RPMI8226 (cell line): ENCODE data around the gene HOXA13.

Source experiments
- DNase-seq: peaks from one replicate; pipeline ENCODE4 v3.0.0-alpha.2; 2015

The HOXA13 gene

DNA sequence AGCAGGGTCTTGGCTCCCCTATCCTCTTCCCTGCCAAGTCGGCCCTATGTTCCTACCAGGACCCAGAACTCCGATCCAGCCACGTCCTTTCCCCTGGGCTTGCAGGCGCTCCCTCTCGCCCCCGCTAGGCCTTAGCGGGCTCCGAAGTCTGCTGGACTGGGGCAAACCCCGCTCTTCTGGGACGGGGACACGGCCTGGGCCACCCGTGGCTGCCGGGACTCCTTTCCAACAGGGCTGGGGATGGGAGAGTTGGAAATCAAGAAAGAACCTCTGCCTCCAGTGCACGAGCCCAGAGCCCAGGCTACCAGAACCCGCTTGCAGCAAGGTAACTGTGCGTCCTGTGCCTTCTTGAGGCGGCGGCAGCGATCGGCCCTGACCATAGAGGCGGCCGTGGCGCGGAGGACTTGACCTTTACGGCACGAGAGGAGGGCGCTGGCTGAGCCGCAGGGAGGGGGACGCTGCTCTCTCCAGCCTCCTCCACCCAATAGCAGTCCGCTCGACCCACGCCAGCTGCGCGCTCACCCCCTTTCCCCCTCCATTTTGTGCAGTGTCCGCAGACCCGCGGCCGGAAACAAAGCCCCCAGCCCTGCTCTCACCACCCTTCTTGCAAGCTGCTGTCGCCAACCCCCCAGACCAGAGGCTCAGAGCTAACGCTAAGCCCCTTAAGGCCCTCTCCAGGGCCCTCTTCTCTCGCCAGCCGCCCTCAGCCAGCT is 7.9 kb downstream of the HOXA13 start:
- no peak for DNase-seq

DNA sequence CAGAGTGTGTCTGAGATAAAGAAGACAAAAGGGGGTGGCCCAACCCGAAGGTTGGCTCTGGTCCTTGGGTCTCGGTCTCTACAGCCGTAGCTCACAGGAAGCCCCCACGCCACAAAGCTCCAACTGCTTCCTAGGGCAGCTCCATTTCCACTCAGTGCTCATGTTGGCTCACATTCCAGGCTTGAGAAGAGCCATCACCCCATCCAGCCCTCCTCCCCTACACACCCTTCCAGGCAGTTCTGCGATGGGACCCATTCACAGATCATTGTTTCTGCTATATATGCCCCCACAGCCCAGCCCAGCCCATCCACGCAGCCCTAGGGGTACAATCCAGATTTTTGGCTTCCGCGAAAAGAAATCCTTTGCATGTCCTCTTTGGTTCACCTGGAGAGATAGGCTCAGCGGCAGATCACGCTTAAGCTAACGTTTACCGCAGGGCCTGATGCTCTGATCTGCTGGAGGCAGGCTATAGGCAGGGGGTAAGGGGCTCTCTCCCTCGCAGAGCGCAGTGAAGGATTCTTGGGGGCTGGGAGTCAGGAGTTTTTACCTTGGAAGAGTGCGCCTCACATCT is 8.6 kb downstream of the HOXA13 start:
- DNase-seq, result no peak

DNA sequence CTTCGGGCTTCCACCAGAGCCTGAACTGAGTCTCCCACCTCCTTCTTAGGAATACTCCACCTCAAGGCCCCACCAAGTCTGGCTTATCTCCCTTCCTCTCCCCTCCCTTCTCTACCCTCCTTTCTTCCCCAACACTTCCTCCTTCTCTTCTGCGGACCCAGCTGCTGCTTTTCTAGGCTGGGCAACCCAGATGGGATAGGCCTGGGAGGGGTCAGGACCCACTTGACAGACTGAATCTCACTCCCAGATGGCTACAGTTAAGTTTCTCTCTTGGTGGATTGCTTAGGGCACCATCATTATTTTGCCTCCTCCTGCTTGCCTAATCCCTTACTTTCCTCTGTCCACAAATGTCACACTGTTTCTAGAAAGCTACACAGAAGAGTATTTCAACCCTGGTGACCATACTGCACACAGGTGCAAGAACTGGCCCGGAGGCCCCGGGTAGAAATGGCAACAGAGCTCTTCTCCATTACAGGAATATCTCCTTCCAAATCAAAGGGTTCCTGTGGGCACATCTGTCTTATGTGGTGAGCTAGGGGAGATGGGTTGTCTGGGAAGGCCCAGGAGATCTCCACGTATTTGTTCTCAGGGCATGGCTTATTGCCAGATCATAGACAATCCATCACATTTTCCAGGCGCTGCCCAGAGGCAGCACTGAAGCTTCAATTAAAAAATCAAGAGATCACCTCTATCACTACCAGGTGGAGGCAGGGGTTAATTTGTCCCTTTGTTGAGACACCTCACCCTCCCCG is 9.7 kb downstream of the HOXA13 start:
- DNase-seq, result no peak

DNA sequence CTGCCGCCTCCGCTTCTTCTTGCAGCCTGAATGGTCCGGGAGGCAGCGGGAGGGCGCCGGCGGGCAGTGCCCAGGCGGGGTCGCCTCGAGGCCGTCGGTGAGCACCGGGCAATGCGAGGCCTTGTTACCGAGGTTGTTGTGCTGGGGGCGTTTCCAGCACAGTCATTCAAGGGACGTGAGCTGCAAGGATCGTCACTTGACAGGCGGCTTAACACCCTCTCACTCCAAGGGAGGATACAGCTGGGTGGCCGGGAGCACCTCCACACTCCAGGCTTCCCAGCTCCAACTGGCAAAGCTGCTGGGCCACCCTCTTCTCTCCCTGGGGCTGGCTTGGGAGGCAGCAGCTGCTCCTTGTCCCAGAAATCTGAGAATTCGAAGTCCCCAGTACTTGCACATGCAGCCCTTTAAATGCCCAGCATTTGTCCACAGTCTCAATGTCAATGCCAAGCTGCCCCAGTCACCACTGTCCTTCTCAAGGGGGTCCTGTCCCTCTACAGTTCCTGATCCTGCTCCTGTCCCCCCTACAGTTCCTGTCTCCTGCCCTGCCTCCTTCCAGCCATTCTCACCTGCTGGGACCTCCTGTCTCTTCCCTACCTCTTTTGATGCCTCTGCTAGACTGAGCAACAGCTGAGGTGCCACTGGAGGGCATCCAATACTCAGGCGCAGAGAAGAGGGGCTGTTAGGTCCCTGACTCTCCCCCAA is 10.4 kb downstream of the HOXA13 start:
- DNase-seq, result no peak

DNA sequence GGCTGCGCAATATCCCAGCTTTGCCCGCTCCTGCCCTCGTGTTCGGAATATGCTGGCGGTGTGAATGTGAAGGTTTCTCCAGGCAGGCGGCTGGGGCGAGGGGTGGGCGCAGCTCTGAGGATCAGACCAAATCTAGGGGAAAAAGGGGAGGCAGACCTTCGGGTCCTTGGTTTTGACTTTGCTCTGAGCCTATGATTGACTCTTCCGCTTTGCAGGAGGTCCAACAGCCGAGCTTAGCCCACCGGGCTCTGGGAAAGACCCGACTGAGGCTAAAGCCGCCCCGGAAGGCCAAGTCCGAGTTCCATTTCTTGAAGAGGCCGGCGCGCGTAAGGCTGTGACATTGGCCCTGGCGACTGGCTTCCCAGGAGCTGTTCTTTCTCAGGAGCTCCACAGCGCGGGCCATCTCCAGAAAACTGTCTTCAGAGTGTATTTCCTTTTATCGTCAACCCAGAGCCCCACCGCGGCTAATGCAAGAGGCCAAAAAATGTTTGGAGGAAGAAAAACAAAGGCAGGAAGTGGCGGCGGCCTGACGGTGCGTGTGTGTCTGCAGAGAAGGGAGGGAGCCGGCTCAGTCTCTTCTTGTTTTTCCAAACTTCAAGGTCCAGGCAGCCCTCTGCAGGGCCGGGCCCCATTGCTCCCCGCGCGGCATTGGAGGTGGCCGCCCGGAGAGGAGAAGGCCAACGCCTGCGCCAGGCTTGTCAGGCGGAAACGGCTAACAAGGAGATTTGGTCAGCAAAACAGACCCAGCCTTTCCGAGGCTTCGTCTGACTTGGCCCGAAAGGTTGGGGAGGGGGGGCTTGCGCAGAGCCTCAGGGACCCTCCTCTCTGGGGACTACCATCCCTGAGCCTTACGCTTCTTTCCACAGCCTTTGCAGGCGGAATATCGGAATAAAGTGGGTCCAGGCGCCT is 11.3 kb downstream of the HOXA13 start:
- DNase-seq, result no peak

DNA sequence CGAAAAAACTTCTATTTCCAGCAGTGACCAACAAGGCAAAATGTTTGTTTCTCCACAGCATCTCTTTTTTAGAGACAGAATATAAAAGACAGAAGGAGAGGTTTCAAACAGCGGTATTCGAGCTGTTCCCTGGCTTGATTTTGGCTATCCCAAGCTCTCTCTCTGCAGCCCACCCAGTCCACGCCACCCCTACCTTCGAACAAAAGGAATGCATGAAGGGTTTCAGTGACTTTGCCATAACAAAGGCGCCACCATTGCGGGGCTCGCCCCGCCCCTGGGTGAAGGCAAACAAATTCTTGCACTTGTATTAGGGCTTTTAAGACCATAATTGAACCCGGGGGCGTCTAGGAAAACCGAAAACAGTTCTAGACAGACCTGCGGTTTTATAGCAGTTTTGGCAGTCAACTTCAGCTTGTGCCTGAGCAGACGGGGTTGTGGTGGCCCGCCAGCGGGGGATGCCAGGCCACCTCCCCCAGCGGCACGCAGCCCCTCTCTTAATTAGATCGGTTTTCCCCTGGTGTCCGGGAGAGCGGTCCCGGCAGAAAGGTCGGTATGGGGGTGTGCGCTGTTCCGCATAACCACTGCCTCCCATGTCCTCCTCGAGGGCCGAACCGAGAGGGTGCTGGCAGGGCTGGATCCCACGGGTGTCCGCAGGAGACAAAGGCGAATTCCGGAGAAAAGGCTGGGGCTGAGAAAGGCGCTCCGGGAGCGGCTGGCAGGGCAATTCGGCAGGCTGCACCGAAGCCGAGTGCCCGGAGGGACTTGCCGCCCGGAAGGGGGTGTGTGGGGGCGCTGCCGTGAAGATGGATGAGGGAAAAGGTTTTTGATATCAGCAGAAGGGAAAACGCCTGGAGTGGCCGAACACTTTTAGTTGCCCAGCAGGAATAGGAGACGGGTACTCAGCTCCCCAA is 12.2 kb downstream of the HOXA13 start:
- DNase-seq, result no peak

DNA sequence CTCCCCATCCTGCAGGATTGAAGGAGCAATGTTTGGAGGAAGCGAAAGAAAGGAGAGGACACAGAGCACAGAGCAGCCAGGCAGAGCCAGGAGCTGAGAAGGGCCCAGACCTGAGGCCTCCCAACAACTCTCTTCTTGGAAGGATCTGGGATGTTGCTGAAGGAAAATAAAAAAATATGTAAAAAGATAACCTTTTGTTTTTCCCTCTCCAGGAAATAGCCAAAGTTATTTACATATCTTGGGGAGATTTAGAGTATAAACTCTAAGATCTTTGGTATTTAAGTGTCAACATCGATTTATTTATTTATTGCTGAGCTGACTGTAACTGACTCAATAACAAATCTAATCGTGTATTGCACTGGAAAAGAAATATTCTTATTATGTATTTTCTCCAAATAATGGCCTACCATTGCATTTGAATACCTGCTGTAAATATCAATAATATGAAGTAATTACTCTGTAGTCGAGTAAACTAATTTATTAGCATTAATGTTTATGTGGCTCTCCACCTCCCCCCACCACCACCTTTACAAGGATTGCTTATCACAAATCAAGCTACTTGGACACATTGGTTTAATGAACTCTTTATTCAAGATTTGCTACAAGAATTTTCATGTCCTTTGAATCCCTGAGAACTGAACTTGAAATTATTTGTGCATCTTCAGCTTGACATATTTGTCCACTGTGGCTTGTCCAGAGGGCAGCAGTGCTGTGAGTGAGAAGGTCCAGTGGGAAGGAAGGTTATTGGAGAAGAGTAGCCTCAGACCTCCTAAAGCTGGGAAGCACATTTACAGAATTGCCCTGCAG is 13.0 kb downstream of the HOXA13 start:
- DNase-seq, result no peak

DNA sequence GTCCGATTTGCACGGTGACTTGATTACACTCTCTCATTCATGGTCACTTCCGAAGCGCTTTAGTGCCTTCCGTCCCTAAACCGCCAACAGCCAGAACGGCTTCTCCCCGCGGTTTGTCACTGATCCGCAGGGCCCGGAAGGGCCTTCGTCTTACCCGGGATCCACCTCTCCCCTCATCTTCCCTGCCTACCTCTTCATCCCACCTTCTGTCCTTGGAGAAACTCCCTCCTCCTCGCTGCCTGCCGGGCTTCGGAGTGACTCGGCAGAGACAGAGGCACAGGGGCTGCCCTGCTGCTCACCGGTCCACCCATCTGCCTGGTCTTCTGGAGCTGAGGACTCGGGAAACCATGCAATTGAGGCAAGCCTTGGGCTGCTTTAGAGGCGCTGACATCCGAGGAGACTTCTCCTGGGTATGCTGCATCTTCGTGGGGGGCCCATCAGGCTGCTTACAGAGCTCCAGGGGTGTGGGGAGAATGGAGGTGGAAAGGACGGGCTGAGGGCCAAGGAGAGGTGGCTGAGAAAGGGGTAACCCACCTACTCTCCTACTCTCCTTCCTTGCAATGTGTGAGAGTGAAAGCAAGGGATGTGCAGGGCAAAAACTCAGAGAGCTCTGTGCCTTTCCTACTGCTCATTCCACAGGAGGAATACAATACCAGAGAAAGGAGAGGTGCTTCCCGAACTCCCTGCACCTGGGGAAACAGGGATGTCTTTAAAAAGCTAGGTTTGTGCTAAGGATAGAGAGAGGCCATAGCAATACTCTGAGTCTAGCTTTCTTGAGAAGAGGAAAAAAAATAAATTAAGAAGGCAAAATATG is 13.8 kb downstream of the HOXA13 start:
- DNase-seq, result no peak

DNA sequence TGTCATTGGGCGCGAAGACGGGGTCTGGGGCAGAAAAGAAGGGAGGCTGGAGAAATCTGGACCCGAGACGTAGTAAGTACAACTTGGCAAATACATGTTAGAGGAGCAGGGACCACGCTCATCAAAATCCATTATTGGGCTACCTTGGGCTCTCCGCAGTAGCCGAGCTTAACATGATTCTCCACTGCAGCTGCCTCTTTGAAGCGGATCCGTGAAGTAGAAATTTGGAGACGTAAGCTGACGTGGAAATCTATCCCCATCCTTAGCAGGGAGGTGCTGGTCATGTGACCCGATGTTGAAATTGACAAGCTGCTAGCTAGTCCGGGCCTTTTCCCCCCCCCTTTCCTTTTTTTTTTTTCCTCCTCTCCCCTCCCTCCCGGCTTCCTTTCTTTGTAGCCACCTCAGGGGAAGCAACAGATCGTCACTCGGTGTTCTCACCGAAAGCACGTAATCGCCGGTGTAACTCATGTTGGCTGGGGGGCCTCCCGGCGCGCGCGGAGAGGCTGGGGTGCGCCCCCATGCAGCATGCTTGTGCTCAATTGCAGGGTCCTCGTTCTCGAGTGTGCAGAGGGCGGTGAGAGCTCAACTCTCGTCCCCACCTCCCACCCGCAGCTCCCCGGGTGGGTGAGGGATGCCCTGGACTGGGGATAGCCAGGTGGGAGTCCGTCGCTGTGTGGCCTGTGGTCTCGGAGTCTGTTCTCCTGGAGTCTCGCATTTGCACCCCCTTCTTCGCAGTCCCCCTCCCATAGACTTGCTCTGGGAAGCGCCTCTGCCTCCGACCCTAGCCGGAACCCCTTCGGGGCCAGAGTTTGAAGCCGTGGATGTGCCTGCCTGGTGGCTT is 14.7 kb downstream of the HOXA13 start, which contains the start of gene HOXA11:
HOXA11 (minus strand) TSS at position 220 of the 841 bp plus-strand sequence; CDS start at position 132, 88 bp downstream.
- DNase-seq, result no peak

DNA sequence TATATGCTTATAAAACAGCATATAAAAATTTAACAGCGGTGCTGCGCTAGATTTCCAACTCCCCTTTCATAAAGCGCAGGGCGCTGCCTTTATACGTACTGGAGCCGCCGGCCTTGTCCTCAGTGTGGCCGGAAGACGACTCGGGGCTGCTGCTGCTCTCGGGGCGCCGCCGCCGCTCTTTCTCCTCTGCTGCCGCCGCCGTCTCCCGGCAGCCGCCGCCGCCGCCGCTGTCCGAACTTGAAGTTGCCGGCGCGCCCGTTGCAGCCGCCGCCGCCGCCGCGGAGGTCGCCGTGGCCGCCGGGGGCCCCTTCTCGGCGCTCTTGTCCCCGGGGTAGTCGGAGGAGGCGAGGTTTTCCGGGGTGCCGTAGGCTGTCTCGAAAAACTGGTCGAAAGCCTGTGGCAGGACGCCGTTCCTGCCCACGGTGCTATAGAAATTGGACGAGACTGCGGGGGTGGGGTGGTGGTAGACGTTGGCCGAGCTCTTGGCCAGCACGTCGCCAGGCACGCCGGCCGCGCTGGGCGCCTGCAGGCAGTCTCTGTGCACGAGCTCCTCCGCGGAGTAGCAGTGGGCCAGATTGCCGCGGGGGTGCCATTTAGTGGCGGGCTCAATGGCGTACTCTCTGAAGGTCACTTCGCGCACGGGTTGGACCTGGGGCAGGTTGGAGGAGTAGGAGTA is 15.4 kb downstream of the HOXA13 start:
- peak; percentile 35 for DNase-seq

DNA sequence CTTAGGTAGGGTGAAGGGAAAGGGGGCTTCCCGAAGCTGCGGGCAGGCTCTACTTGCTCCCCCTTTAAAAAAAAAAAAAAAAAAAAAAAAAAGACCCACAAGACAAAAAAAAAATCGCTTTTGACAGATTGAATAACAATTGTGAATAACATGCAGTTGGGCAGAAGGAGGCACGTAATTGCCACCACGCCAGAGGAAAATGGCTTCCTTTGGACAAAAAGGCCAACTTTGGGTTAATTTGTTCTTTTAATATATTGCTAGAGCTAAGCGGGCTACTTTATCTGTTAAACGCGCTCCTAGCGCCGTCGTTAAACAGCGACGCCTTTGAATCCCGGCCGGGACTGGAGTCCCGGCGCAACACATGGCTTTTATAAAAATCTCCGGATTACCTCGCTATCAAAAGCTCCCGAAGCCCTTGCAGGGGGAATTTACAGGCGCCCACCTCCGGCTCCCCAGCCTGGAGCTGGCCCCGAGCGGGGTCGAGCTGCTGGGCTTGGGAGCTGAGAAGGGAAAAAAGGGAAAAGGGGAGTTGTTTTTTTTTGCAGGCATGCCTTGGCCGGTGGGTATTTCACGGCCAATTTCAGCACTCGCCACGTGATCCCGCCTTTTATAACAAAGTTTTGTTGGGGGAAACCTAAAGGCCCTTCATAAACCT is 16.1 kb downstream of the HOXA13 start:
- no peak for DNase-seq

DNA sequence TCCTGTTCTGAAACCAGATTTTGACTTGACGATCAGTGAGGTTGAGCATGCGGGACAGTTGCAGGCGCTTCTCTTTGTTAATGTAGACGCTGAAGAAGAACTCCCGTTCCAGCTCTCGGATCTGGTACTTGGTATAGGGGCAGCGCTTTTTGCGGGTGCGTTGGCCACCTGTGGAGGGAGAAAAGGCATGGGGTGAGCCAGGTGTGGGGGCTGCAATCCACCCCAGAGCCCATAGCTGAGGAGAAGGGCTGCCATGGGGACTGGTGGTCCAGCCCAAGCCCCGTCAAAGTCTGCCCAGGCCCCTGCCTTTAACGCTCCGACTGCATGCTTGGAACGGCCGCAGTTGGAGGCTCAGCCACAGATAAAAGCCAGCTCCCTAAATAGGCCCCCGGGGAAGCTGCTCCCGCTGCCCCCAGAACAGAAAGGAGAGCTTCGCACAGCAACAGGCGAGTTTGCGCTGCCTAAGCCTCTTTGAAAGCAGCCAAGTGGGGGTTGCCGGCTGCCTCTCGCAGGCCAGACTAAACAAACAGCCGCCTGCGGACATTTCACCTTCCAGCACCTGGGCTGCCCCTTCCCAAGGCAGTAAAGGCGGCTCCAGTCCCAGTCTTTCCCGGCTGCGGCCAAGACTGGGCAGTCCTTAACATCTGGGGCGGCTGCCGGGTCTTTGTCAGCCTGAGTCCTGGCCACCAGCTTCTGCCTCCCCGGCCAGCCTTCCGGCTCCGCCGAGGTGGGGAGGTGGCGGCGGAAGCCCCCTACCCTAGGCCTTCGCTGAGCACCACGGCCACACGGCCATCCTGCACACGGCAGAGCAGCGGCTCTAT is 16.8 kb downstream of the HOXA13 start:
- no peak for DNase-seq

DNA sequence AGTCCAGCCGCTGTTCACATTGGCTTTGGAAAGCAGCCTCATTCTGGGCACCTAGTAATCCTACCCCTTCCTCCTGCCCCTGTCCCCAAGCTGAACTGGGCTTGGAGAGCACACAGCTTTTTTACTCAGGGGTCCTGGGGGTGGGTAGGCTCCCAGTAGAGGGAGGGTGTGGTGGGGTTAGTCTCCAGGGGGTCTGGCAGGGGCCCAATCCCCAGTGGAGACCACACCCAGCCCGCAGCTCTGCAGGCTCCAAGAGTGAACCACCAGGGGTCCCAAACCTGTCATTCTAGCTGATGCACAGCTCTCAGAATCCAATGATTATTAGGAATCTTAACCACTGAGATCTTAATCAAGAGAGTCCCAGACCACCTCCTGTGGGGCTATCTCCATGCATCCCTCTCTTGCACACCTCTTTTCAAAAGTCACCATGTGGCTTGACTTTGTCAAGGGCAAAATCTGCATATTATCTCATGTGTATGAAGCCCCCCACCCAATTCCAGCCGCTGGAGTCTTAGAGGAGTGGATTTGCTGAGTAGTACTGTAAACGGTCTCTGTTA is 17.5 kb downstream of the HOXA13 start:
- no peak for DNase-seq

DNA sequence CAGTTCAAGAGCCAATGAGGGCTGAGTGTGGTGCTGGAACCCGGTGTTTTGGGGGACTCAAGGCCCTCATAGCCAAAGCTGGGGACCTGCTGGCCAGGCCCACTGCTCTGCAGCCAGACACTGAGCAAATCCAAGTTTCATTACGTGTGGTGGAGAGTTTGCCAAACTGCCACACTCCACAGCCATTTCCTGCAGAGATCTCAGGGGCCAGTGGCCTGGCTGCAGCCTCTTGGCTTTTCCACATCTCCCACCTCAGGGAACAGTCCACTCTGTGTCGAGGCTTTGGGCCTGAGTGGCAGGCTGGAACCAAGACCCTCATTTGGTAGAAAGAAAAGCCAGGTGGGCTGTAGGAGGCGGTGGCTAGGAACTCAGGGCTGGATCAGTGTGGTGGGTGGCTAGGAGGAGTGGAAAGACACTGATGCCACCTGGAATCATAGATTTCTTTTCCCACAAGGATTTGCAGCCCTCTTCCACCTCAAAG is 18.1 kb downstream of the HOXA13 start:
- no peak for DNase-seq
